ENCODE measurements around the gene PPP1CB.
"Not testable (repeated sequence)": the region's sequence is repeated elsewhere in the genome, so short reads cannot be mapped to it uniquely, and the experiment has no call there.

Gene PPP1CB

DNA sequence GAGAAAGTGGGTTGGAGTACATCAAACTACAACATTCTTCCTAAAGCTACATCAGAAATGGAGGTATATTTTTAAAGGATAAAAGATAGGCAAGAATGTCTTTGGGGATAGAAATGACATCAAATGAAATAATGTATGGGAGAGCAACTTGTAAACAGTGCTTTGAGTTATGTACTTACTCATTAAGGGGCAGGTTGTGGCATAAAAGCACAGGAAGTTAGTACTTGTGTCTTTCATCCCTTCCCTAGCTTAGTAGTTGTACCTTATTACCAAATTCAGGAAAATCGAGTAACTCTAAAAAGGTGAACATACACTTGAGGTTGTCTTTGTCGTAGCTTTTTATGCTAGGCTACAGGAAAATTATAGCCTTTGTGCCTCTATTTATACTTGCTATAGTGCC is 28.9 kb downstream of the PPP1CB start:
- DNase-seq = no peak

DNA sequence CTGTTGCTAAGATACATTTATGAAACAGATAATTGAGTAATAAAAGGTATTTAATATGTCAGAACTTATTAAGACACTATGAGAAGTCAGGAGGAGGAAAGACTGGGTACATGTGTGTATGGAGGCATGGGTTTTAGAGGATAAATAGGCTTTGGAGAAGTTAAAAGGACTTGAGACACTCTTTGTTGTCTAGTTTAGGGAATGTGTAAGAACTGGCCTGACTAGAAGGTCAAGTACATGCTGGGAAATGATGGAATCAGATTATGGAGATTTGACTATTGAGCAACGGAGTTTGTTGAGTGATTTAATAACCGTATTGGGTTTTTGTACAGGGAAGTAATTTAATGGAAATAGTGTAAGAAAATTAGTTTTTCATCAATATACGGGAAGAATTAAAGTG is 30.8 kb downstream of the PPP1CB start:
- DNase-seq = no peak

DNA sequence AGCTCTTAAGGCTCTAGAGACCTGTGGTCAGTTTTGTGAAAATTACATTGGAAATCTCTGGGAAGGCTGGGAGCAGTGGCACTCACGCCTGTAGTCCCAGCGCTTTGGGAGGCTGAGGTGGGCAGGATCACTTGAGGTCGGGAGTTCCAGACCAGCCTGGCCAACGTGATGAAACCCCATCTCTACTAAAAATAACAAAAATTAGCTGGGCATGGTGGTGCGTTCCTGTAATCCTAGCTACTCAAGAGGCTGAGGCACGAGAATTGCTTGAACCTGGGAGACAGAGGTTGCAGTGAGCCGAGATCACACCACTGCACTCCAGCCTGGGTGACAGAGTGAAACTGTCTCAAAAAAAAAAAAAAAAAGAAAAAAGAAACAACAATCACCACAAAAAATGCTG is 32.9 kb downstream of the PPP1CB start:
- DNase-seq = not testable (repeated sequence)

DNA sequence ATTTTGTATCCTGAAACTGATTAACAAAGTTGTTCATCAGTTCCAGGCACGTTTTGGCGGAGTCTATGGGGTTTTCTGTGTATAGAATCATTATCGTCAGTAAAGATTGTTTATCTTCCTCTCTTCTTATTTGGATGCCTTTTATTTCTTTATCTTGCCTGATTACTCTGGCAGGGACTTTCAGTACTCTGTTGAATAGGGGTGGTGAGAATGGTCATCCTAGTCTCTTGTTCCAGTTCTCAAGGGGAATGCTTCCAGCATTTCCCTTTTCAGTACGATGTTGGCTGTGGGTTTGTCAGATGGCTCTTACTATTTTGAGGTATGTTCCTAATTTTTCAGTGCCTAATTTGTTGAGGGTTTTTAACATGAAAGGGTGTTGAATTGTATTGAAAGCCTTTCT is 45.0 kb downstream of the PPP1CB start:
- DNase-seq = no peak

DNA sequence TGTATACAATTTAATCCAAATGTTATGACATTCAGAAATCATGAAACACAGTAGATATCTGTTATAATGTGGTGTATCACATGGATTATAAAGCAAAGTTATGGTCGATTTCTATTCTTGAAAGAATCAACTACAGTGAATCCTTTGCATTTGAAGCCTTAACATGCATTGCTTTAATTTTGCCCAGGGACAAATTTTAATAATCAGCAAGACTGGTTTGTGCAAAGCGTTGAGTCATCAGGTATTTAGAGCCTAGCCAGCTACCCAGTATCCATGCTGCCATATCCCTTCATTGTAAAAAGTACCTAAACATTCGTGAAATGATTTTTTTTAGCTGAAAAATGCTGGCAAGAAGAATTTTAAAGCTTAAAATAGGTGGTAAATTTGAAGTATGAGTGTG is 50.1 kb downstream of the PPP1CB start:
- DNase-seq = no peak

DNA sequence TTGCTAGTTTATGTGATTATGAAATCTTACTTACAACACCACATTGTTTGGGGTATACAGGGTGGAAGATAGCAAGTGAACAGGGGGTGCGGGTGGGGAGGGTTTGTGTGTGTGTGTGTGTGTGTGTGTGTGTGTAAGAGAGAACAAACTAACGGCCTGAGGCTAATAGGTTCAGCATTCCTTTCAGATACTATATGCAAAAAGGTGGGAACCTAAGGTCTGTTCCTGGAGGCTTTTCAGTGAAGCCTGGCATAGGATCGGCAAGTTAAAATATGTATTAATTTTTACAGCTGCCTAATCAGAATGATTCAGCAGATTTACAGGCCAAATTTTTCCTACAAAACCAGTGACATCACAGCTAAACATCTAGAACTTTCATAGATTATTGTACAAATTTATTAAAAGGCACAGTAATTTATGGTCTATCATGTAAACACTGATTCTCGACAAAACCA is 51.4 kb downstream of the PPP1CB start:
- DNase-seq = no peak

DNA sequence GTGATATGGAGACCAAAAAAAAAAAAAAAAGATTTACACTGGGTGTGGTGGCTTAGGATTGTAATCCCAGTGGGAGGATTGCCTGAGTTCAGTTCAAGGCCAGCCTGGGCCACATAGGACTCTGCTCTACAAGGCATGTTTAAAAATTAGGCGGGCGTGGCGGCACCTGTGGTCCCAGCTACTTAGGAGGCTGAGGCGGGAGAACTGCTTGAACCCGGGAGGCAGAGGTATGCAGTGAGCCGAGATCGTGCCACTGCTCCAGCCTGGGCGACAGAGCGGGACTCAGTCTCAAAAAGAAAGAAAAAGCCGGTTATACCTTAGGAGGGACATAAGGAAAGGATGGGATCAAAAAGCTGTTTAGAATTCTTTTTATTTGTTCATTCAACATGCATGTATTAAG is 58.3 kb downstream of the PPP1CB start:
- DNase-seq = no peak

DNA sequence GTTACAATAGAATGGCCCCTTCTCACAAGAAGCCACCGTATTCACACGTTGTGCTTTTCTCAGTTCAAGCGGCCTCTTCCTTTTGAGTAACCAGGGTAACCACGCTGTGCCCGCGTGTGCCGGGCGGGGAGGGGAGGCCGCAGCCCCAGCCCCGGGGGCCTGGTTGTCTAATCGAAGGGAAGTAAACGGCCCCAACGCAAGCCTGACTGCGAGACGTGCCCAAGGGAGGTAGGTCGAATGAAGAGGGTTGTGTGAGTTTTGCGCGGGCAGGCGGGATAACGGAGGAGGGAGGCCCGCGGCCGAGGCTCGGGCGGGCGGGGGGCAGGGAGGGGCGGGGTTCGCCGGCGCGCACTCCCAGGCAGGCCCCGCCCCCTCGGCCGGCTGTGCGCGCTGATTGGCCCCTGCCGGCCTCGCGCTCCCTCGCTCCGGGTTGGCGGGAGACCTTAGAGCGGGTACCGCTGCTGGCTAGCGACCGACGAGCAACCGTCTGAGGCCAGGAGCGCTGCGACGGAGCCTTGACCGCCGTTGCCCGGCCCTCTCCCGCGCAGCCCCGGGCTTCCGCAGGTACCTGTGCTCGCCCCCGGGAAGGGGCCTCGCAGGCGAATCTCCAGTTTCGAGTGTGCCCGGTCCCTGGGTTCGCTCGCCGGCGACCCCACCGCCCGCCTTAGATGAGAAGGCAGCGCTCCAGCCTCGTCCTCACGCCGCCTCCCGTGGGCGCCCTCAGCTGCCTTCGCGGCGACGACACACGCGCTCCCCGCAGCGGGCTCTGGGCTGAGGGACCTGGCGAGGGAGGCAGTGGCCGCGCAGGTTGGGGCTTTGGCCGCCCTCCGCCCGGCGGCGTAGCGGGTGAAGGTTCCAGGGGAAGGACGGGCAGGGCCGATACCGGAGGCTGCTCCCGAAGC is 59.0 kb downstream of the PPP1CB start, which contains the start of gene SPDYA:
SPDYA (plus strand) TSS at position 451 of the 902 bp plus-strand sequence. CDS start 5,181 bp downstream, outside the sequence.
- peak; percentile 78 for DNase-seq

DNA sequence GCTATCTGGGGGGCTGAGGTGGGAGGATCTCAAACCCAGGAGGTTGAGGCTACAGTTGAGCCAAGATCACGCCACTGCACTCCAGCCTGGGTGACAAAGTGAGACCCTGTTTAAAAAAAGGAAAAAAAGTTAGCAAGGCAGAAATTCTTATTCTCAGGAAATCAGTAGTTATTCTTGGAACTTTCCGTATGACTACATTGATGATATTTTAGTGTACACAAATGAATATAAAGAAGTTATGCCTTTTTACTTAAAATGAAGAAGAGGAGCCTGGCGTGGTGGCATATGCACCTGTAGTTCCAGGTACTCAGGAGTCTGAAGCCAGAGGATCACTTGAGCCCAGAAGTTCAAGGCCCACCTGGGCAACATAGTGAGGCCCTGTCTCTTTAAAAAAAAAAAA is 66.4 kb downstream of the PPP1CB start:
- no peak for DNase-seq

DNA sequence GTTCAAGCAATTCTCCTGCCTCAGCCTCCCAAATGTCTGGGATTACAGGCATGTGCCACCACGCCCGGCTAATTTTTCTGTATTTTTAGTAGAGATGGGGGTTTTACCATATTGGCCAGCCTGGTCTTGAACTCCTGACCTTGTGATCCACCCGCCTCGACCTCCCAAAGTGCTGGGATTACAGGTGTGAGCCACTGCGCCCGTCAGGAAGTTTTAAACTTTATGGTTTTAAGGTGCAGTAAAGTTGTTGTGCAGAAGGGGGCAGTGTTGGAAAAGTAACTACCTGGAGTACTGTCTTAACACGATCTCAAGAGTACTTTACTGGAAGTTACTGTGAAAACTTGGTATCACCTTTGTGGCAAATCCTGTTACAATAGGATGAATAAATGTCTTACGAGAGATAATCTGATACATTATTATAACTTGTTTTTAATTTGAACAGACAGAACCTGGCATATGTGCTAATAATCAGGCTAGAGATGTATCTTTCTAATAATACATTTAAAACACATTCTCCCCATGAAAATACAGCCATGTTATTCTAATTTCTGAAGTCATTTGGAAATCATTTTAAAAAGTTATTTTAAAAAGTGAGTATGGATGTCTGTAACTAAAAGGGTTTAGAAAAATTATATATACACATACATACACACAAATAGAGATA is 69.8 kb downstream of the PPP1CB start:
- DNase-seq = peak; percentile 9

DNA sequence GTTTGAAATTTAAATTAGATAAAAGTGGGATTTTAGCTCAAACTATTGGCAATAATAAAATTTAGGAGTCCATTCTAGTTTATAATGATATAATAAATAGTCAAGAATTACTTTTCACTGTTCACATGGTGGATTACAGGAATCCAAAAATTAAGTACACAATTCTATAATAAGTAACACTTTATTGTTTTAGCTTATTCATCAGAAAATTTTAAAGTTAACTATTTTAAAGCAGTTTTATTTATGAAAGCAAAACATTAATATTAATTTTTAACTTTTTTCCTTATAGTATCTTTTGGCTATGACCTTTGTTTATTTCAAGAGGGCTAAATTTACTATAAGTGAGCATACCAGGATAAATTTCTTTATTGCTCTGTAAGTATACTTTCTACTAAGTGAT is 70.4 kb downstream of the PPP1CB start:
- no peak for DNase-seq

DNA sequence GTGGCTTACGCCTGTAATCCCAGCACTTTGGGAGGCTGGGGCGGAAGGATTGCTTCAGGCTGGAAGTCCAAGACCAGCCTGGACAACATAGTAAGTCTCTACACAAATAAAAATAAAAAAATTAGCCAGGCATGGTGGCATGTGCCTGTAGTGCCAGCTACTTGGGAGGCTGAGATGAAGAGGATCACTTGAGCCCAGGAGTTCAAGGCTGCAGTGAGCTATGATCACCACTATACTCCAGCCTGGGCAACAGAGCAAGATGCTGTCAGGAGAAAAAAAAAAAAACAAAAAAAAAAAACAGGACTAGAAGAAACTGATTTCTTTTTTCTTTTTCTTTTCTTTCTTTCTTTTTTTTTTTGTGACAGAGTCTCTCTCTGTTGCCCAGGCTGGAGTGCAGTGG is 72.6 kb downstream of the PPP1CB start:
- no peak for DNase-seq

DNA sequence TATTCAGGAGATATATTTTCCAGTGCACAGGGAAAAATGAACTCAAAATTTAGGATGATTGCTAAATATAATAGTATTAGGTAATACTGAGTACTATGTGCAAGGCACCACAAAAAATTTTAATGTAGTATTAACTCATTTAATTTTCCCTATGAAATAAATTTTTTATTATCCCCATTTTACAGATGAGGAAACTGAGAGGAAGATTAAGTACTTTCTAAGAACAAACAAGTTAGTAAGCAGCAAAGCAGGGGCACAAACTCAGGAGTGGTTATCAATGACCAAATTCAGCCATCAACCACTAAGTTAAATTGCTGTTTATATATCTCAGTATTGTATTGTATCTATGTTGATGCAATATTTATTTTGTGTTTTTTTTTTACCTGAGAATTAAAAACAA is 73.2 kb downstream of the PPP1CB start:
- no peak for DNase-seq

DNA sequence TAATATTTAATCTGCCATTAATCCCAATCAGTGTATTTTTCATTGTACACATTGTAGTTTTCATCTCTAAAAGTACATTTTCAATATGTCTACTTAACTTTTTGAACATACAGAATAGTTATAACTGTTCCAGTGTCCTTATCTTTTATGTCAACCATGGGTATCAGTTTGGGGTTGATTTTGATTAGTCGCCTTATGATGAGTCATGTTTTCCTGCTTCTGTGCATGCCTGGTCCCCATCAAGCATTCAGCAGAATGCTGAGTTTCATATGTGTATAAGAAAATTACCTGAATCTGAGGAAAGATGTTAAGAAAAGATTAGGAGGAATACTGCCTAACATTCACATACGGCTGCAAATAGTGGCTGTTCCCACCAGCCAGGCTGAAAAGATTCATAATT is 76.8 kb downstream of the PPP1CB start:
- no peak for DNase-seq

DNA sequence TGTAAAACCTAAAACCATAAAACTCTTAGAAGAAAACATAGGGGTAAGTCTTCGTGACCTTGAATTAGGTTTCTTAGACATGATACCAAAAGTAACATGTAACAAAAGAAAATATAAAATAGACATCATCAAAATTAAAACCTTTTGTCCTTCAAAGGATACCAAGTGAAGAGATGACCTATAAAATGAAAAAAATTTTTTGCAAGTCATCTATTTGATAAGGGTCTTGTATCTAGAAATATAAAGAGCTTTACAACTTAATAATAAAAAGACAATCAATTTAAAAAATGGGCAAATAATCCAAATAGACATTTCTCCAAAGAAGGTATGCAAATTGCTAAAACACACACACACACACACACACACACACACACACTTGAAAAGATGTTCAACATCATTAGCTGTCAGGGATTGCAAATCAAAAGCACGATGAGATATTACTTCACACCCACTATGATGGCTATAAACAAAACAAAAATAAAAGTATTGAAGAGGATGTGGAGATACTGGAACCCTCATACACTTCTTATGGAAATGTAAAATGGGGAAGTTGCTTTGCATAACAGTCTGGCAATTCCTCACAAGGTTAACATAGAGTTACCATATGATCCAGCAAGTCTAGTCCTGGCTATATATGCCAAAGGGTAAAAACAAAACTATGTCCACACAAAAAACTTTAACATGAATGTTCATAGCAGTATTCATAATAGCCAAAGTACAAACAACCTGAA is 82.3 kb downstream of the PPP1CB start:
- no peak for DNase-seq

DNA sequence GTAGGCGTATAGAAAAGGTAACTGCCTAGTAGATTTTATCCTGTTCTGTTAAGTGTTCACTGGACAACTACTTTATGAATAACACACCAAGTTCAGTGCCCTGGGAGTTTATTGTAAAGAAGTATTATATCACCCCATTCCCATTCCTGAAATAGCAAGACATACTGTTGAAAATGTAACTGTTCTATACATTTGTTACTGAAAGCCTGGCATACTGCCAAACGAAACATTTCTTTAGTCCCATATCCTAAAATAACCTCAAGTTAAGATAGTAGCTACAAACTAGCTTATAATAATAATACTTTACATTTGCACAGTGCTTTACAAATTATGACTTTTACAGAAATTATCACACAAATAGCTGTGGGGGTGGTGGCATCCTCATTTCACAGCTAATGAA is 84.2 kb downstream of the PPP1CB start:
- no peak for DNase-seq

DNA sequence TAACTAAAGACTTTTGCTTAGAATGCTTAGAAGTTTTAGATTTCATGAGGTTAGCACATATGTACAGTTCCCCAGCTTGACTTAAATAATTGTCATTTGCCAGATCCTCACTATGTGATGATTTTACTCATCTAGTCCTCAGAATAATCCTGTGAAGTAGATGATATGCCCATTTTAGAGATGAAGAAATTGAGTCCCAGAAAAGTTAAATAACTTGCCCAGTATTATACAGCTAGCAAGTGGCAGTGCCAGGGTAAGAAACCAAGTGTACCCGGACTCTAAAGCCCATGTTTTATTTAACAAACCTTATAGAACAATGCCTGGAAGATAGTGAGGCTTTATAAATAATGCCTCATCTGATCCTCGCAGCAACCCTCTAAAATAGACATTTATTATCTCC is 87.3 kb downstream of the PPP1CB start:
- no peak for DNase-seq

DNA sequence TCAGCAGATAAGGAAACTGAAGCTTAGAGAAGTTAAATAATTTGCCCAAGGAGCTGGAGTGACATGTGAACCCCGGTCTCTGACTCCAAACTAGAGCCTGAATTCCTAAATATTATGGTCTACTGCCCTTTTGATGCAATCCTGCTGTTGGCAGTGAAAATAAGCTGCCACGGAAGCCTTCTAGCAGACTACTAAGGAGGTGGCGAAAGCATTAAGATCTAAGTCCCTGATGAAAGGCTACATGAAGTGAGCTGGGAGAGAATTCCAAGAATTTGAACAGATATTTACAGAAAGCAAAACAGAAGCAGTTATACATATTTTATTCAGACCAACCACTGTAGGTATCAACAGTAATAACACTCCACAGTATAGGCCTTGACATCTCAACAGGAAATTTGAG is 90.4 kb downstream of the PPP1CB start:
- no peak for DNase-seq

Measured in NCI-H1092 treated with DMSO at 0.1 percent for 48 hours (cell line).